K562 (cell line): ENCODE results near the gene AGPAT2. TPM values are rescaled to one million over a fixed set of nuclear protein-coding genes. Genes with fewer than 3 reads are reported as not detected.

Experiments used
- ATAC-seq: fragments of 200-7000 bp; cut with Tn5 transposase; 3 replicates; pipeline ENCODE4 v1.9.1; 2020; ENCODE audit warnings: moderate library complexity
- BruUV-seq: library from RNA; stranded (reverse); fragments of 400-500 nt; replicated peaks from 2 replicates; lab custom pipeline; 2021; lab: Mats Ljungman, UMichigan
- CTCF ChIA-PET: fragments of 300-600 bp; formaldehyde crosslinking; extraction: SDS; loops from one replicate; lab custom pipeline; 2021; ENCODE audit warnings: low intra/inter-chr PET ratio; lab: Yijun Ruan, JAX
- POLR2A ChIA-PET: fragments of 300-600, 350-650 bp; sonication (Branson Sonifier 250); formaldehyde crosslinking; extraction: SDS; loops from one replicate; lab custom pipeline; 2021; ENCODE audit warnings: antibody characterized with exemption, inconsistent platforms; lab: Yijun Ruan, JAX
- DNase-seq, 4 experiments: peaks; one replicate each; pipeline versions ENCODE4 v3.0.0 to v3.0.0-alpha.2; 2011 to 2018; ENCODE audit warnings: low spot score in 3 of 4, mixed read lengths in 3 of 4; ENCODE audit errors: extremely low read depth in 1 of 4
- FAIRE-seq: peaks from 2 replicates; lab custom pipeline; 2011; peaks lifted over from hg19 to GRCh38; lab: Jason Lieb, UNC
- H2AFZ ChIP-seq: 2 replicates; pipeline ENCODE4 v1.6.0; 2011; ENCODE audit warnings: low read depth, low read length, control low read depth, inconsistent platforms
- H3K27ac ChIP-seq: fragments of 200-600 bp; 3 replicates; pipeline ENCODE4 v1.8.0; 2011; ENCODE audit warnings: low read depth, mild to moderate bottlenecking, control low read depth, inconsistent platforms, low read length, moderate library complexity, mixed read lengths; ENCODE audit errors: extremely low read depth
- H3K27me3 ChIP-seq, 2 experiments: fragments of 300-600 bp in 1 of 2; 2 replicates in 1 of 2; 3 replicates in 1 of 2; pipeline versions ENCODE4 v1.6.0 to v1.8.0; 2011; ENCODE audit warnings: inconsistent platforms in 2 of 2, low read length in 2 of 2, mild to moderate bottlenecking in 1 of 2, mixed read lengths in 1 of 2, moderate library complexity in 1 of 2; ENCODE audit not compliant: control insufficient read depth in 2 of 2, insufficient read depth in 2 of 2
- H3K36me3 ChIP-seq: fragments of 300-600 bp; 3 replicates; pipeline ENCODE4 v1.8.0; 2011; ENCODE audit warnings: mild to moderate bottlenecking, low read length, inconsistent platforms; ENCODE audit not compliant: control insufficient read depth, insufficient read depth
- H3K4me1 ChIP-seq, 2 experiments: fragments of 200-600 bp in 1 of 2; replicated peaks in 1 of 2; 2 replicates in 1 of 2; 3 replicates in 1 of 2; pipeline versions ENCODE4 v1.5.1 to v1.8.0; 2011; ENCODE audit warnings: inconsistent platforms in 2 of 2, low read length in 2 of 2, mild to moderate bottlenecking in 1 of 2, mixed read lengths in 1 of 2, moderate library complexity in 1 of 2; ENCODE audit not compliant: control insufficient read depth in 2 of 2, insufficient read depth in 2 of 2
- H3K4me2 ChIP-seq: 2 replicates; pipeline ENCODE4 v1.6.1; 2011; ENCODE audit warnings: low read length, control low read depth, inconsistent platforms, mixed read lengths; ENCODE audit not compliant: insufficient read depth
- H3K4me3 ChIP-seq: fragments of 200-600 bp; sonication (generic), shearing (Covaris generic); 2 replicates; pipeline ENCODE4 v1.5.1; 2016; ENCODE audit warnings: control low read depth, inconsistent platforms
- H3K79me2 ChIP-seq: fragments of 200-600 bp; 3 replicates; pipeline ENCODE4 v1.8.0; 2011; ENCODE audit warnings: low read length, inconsistent platforms; ENCODE audit not compliant: control insufficient read depth, insufficient read depth
- H3K9ac ChIP-seq, 2 experiments: 2 replicates each; pipeline versions ENCODE4 v1.6.0 to v1.6.1; 2011; ENCODE audit warnings: low read depth in 2 of 2, low read length in 2 of 2, control low read depth in 1 of 2, inconsistent platforms in 1 of 2, mild to moderate bottlenecking in 1 of 2, mixed read lengths in 1 of 2; ENCODE audit not compliant: insufficient read depth in 1 of 2
- H3K9me1 ChIP-seq: one replicate; pipeline ENCODE4 v1.6.0; 2011; ENCODE audit warnings: inconsistent platforms, mild to moderate bottlenecking, low read length, moderate library complexity; ENCODE audit not compliant: control insufficient read depth, insufficient read depth
- H3K9me3 ChIP-seq: replicated peaks from 2 replicates; pipeline ENCODE4 v1.5.1; 2011; ENCODE audit warnings: low read depth, low read length, inconsistent platforms; ENCODE audit not compliant: control insufficient read depth, insufficient read depth
- H4K20me1 ChIP-seq: replicated peaks from 2 replicates; pipeline ENCODE4 v1.6.1; 2011; ENCODE audit warnings: low read length, inconsistent platforms, mixed read lengths; ENCODE audit not compliant: control insufficient read depth, insufficient read depth
- COPS2 ChIP-seq: fragments of 450-650 bp; conservative IDR thresholded peaks from 2 replicates; pipeline ENCODE4 v1.6.1; 2016; ENCODE audit warnings: mild to moderate bottlenecking, moderate library complexity
- FOXJ2 ChIP-seq: fragments of 200-800 bp; sonication (Bioruptor generic); IDR thresholded peaks from 2 replicates; pipeline ENCODE4 v1.6.1; 2016; ENCODE audit warnings: missing genetic modification characterization, missing compliant biosample characterization
- GABPA ChIP-seq: fragments of 200-800 bp; sonication (Bioruptor generic); conservative IDR thresholded peaks from 2 replicates; pipeline ENCODE4 v1.6.1; 2016; ENCODE audit warnings: low read depth, missing genetic modification characterization, missing compliant biosample characterization
- JUND ChIP-seq, 2 experiments: IDR thresholded peaks; 2 replicates in 1 of 2; 3 replicates in 1 of 2; pipeline ENCODE4 v1.6.1; 2011; ENCODE audit warnings: borderline replicate concordance in 2 of 2, low read depth in 2 of 2, low read length in 2 of 2, improper control_type of control experiment in 1 of 2, missing biosample characterization in 1 of 2, missing genetic modification characterization in 1 of 2, missing genetic modification reagents in 1 of 2
- MAX ChIP-seq: sonication (generic); formaldehyde crosslinking; IDR thresholded peaks from 2 replicates; pipeline ENCODE4 v1.9.0; 2022; ENCODE audit warnings: mild to moderate bottlenecking, missing genetic modification reagents
- MCM3 ChIP-seq: fragments of 450-650 bp; IDR thresholded peaks from 2 replicates; pipeline ENCODE4 v1.6.1; 2016
- NR4A1 ChIP-seq, 2 experiments: fragments of 250-450 bp in 1 of 2; fragments of 450-650 bp in 1 of 2; sonication (Bioruptor Pico) in 1 of 2; IDR thresholded peaks; 2 replicates each; pipeline versions ENCODE4 v1.4.0 to v1.6.1; 2016 to 2020; ENCODE audit warnings: mild to moderate bottlenecking in 2 of 2, missing compliant biosample characterization in 1 of 2, missing genetic modification characterization in 1 of 2, moderate library complexity in 1 of 2
- RBM14 ChIP-seq: fragments of 200-400 bp; formaldehyde crosslinking; IDR thresholded peaks from 2 replicates; pipeline ENCODE4 v1.6.1; 2018; ENCODE audit warnings: low read depth, mild to moderate bottlenecking, low read length, moderate library complexity, borderline replicate concordance; ENCODE audit not compliant: insufficient read depth
- RHOXF2B ChIP-seq: fragments of 250-450 bp; sonication (Bioruptor Pico); conservative IDR thresholded peaks from 2 replicates; pipeline ENCODE4 v1.5.1; 2021
- TEAD4 ChIP-seq, 2 experiments: sonication (generic) in 1 of 2; formaldehyde crosslinking in 1 of 2; IDR thresholded peaks; 2 replicates each; pipeline versions ENCODE4 v1.6.1 to v1.8.0; 2012 to 2022; ENCODE audit warnings: borderline replicate concordance in 1 of 2, inconsistent platforms in 1 of 2, low read length in 1 of 2, mild to moderate bottlenecking in 1 of 2, missing genetic modification reagents in 1 of 2
- WHSC1 ChIP-seq: IDR thresholded peaks from one replicate; pipeline ENCODE4 v1.6.1; 2012; ENCODE audit warnings: low read length, control low read depth, inconsistent platforms
- ZC3H11A ChIP-seq: IDR thresholded peaks from 2 replicates; pipeline ENCODE4 v1.6.1; 2012; ENCODE audit warnings: low read depth, low read length, improper control_type of control experiment
- ZNF143 ChIP-seq: sonication (generic); formaldehyde crosslinking; IDR thresholded peaks from 2 replicates; pipeline ENCODE4 v1.9.0; 2022; ENCODE audit warnings: mild to moderate bottlenecking, missing genetic modification reagents
- ZNF311 ChIP-seq: fragments of 250-450 bp; sonication (Bioruptor Pico); IDR thresholded peaks from 2 replicates; pipeline ENCODE4 v1.4.0; 2020; ENCODE audit warnings: mild to moderate bottlenecking, moderate library complexity
- WGBS: fragments of 100-300 bp; shearing (Covaris generic); methylation state at CpG from one replicate; pipeline ENCODE4 v1.1.6; 2016; ENCODE audit warnings: low coverage, mixed read lengths; ENCODE audit not compliant: insufficient coverage; ENCODE audit errors: missing lambda C conversion rate; 5-methylcytosine and 5-hydroxymethylcytosine counted together
- in situ Hi-C: fragments of 300-500 bp; cut with MboI; formaldehyde crosslinking; loops from 4 replicates; pipeline ENCODE4 v1.15.0; 2018; ENCODE audit warnings: inconsistent platforms, mixed read lengths
- intact Hi-C: fragments of 100-400 bp; cut with micrococcal nuclease; formaldehyde crosslinking; loops from 2 replicates; pipeline ENCODE4 v1.14.2; 2022
- polyA plus RNA-seq, 8 experiments: library from polyadenylated mRNA; depleted of rRNA in 4 of 8; stranded (reverse) in 5 of 8; unstranded in 3 of 8; fragments of >200 nt; fragmentation: Nextera tagmentation in 2 of 8; fragmentation: Illumina TruSeq in 1 of 8; extraction: Ambion mirVana in 2 of 8; extraction: Trizol in 1 of 8; gene quantifications; 2 replicates each; pipeline versions ENCODE4 v1.2.1 to v1.2.3, GENCODE V29; 2011 to 2014; ENCODE audit warnings: inconsistent platforms in 1 of 8, missing spikeins in 1 of 8
- total RNA-seq, 7 experiments: library from RNA; depleted of rRNA in 6 of 7; stranded (reverse); fragments of >200 nt in 6 of 7; fragmentation: Illumina TruSeq in 2 of 7; extraction: Trizol in 2 of 7; gene quantifications; 2 replicates each; pipeline versions ENCODE4 v1.2.1 to v1.2.3, GENCODE V29; 2011 to 2021; ENCODE audit warnings: low replicate concordance in 1 of 7
- TF ChIP-seq, protein P1 (sequence below): fragments of 450-650 bp; formaldehyde crosslinking; IDR thresholded peaks from 2 replicates; pipeline ENCODE4 v1.4.0; 2020; ENCODE audit warnings: mild to moderate bottlenecking, mixed read lengths

The AGPAT2 gene
- total and polyA plus RNA-seq, 9 of the 15 experiments (the other 6 are each of a cell fraction or from before 2014, with no cell fraction given): 0.13 to 54.5 (median 23.9) TPM

GRCh38 chr9:136662326-136662655 is 25.0 kb downstream of the AGPAT2 start (continued):
- TF ChIP-seq NR4A1 (CRISPR knock-in tag; IDR thresholded peaks at IDR 0.05) (peak; percentile 38; the same call in 1 of the 2 replicates), NR4A1 (tag; IDR thresholded peaks at IDR 0.05) (no peak), ZNF311 (no peak), ZC3H11A (no peak), TEAD4 (IDR thresholded peaks at IDR 0.05; ENCODE audit: low read length) (no peak), TEAD4 (CRISPR knock-in tag; IDR thresholded peaks at IDR 0.05; ENCODE audit: borderline replicate concordance) (no peak), GABPA (tag) (no peak), ZNF143 (no peak)

- CTCF ChIA-PET: no interaction called here
- H3K27me3 ChIP-seq: no peaks in the 10 kb centered on the region
- H3K4me1 ChIP-seq: peaks cover 22 to 94% of the 10 kb centered on the region in 2 experiments
- H3K9ac ChIP-seq: peak overlapping the region; percentile 77 to 97
- in situ Hi-C loops (no loop called here), intact Hi-C loops (loop anchor here (1.0 kb wide), 1 partner anchor 15 kb away; no protein-coding TSS in a partner anchor)
- FAIRE-seq: no peak
- H3K4me2 ChIP-seq: peak overlapping the region; percentile 95
- H3K9me1 ChIP-seq: no peaks in the 10 kb centered on the region
- H4K20me1 ChIP-seq: peaks cover 17% of the 10 kb centered on the region
- peak overlapping the region; percentile 69; the same call in 1 of the 2 replicates for H2AFZ ChIP-seq
- H3K79me2 ChIP-seq: peaks cover 45% of the 10 kb centered on the region
- H3K4me3 ChIP-seq: no peak overlapping the region
- no TSS peak for BruUV-seq
- 0 out of 2 replicates have a peak, but pooled peaks cover 3% of the 10 kb centered on the region for H3K9me3 ChIP-seq
- H3K27ac ChIP-seq: peak overlapping the region; percentile 79
- DNase-seq: no peak
- POLR2A ChIA-PET: interaction anchor here (0.9 to 1.4 kb wide), 5 partner anchors 10 to 65 kb away, joined by 3 to 8 read pairs (median 3); no protein-coding TSS in a partner anchor
- no peak for ATAC-seq
- 71% methylated on average over 14 of the region's 22 CpGs for WGBS
- H3K36me3 ChIP-seq: peaks cover 28% of the 10 kb centered on the region; the same call in 1 of the 3 replicates
- TF ChIP-seq WHSC1: peak; percentile 26
- no peak for TF ChIP-seq RHOXF2B
- TF ChIP-seq MAX (CRISPR knock-in tag): 0 out of 2 replicates have a peak, but pooled peaks have one; percentile 15
- TF ChIP-seq FOXJ2 (tag): no peak
- no peak for TF ChIP-seq JUND (IDR thresholded peaks at IDR 0.05; ENCODE audit: borderline replicate concordance, low read depth, low read length)
- no peak for TF ChIP-seq JUND (tag; IDR thresholded peaks at IDR 0.05; ENCODE audit: borderline replicate concordance, low read depth, low read length)
- TF ChIP-seq TEAD4 (IDR thresholded peaks at IDR 0.05; ENCODE audit: low read length): no peak
- TF ChIP-seq TEAD4 (CRISPR knock-in tag; IDR thresholded peaks at IDR 0.05; ENCODE audit: borderline replicate concordance): no peak
- no peak for TF ChIP-seq COPS2
- TF ChIP-seq, protein P1, sequence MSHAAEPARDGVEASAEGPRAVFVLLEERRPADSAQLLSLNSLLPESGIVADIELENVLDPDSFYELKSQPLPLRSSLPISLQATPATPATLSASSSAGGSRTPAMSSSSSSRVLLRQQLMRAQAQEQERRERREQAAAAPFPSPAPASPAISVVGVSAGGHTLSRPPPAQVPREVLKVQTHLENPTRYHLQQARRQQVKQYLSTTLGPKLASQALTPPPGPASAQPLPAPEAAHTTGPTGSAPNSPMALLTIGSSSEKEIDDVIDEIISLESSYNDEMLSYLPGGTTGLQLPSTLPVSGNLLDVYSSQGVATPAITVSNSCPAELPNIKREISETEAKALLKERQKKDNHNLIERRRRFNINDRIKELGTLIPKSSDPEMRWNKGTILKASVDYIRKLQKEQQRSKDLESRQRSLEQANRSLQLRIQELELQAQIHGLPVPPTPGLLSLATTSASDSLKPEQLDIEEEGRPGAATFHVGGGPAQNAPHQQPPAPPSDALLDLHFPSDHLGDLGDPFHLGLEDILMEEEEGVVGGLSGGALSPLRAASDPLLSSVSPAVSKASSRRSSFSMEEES (CRISPR knock-in tag): no peak
- TF ChIP-seq MCM3: no peak
- TF ChIP-seq RBM14: no peak
Measured at GRCh38 chr9:136661641-136662325, 25.5 kb downstream of the AGPAT2 start.
